ENCODE data around the gene CHRD. TPM values are rescaled to one million over a fixed set of nuclear protein-coding genes. Genes with fewer than 3 reads are reported as not detected.

The CHRD gene
- total and polyA plus RNA-seq, 9 of the 15 experiments (the other 6 are each of a cell fraction or from before 2014, with no cell fraction given): 0.11 to 1.3 (median 0.59) TPM; not detected in 3

GRCh38 chr3:184377882-184378445 is 1.9 kb upstream of the CHRD start, which contains the start of gene THPO:
TSS of gene THPO (minus strand) at chr3:184378207. CDS start at chr3:184376259, 1,948 bp downstream.
- H3K9ac ChIP-seq (ENCODE audit: insufficient read depth in 1 of 2, low read depth in 2 of 2, low read length in 2 of 2): peak within 1 kb of the TSS; percentile 21 to 64; a peak in 3 of 4 replicates
- FAIRE-seq (peak; percentile 76), ATAC-seq (peak; percentile 75), DNase-seq (ENCODE audit: extremely low read depth in 1 of 4, low spot score in 3 of 4) (peak; percentile 72 to 83 (median 80))
- no peaks in the 10 kb centered on the region for H3K36me3 ChIP-seq (ENCODE audit: control insufficient read depth, insufficient read depth, low read length)
- CTCF ChIA-PET (ENCODE audit: low intra/inter-chr PET ratio): no interaction called here
- H3K4me3 ChIP-seq: peak within 1 kb of the TSS; percentile 13; the same call in 1 of the 2 replicates
- BruUV-seq (replicated peaks): no TSS peak
- intact Hi-C loops (cut with micrococcal nuclease) (loop anchor here (10.0 kb wide), 1 partner anchor 397 kb away; no protein-coding TSS in a partner anchor), in situ Hi-C loops (cut with MboI) (no loop called here)
- peaks cover 18 to 30% of the 10 kb centered on the region in 2 experiments for H3K27me3 ChIP-seq (ENCODE audit: control insufficient read depth in 2 of 2, insufficient read depth in 2 of 2, low read length in 2 of 2)
- H3K79me2 ChIP-seq (ENCODE audit: control insufficient read depth, insufficient read depth, low read length): no peaks in the 10 kb centered on the region
- H2AFZ ChIP-seq (ENCODE audit: low read depth, low read length): peak within 1 kb of the TSS; percentile 90
- WGBS (ENCODE audit: insufficient coverage, low coverage, missing lambda C conversion rate): 13% methylated on average over 7 of the region's 7 CpGs
- H4K20me1 ChIP-seq (replicated peaks; ENCODE audit: control insufficient read depth, insufficient read depth, low read length): 0 out of 2 replicates have a peak, but pooled peaks cover 3% of the 10 kb centered on the region
- no peaks in the 10 kb centered on the region for H3K9me3 ChIP-seq (replicated peaks; ENCODE audit: control insufficient read depth, insufficient read depth, low read depth, low read length)
- H3K27ac ChIP-seq (ENCODE audit: extremely low read depth, low read depth, low read length): peak within 1 kb of the TSS; percentile 29; the same call in 1 of the 3 replicates
- POLR2A ChIA-PET: interaction anchor here (0.6 to 1.3 kb wide), 4 partner anchors 9 to 334 kb away, joined by 3 to 7 read pairs (median 3); partner anchors contain the start of gene MAGEF1
- H3K4me2 ChIP-seq (ENCODE audit: insufficient read depth, low read length): peak within 1 kb of the TSS; percentile 66
- no peaks in the 10 kb centered on the region for H3K9me1 ChIP-seq (ENCODE audit: control insufficient read depth, insufficient read depth, low read length)
- H3K4me1 ChIP-seq (replicated peaks in 1 of 2; ENCODE audit: control insufficient read depth in 2 of 2, insufficient read depth in 2 of 2, low read length in 2 of 2): peaks cover 5 to 34% of the 10 kb centered on the region in 2 experiments; a peak in 4 of 5 replicates
- TF ChIP-seq SFPQ (IDR thresholded peaks at IDR 0.05; ENCODE audit: low read depth, low read length): no peak
- no peak for TF ChIP-seq ATF2 (CRISPR knock-in tag; IDR thresholded peaks at IDR 0.05)
- peak; percentile 49; the same call in 1 of the 2 replicates for TF ChIP-seq POLR2A (conservative IDR thresholded peaks at IDR 0.05)
- 0 out of 2 replicates have a peak, but pooled peaks have one; percentile 34 for TF ChIP-seq CTBP1 (IDR thresholded peaks at IDR 0.05; ENCODE audit: borderline replicate concordance)
- TF ChIP-seq GTF3C2 (IDR thresholded peaks at IDR 0.05; ENCODE audit: borderline replicate concordance, extremely low read depth, insufficient read length): no peak
- 0 out of 2 replicates have a peak, but pooled peaks have one; percentile 16 for TF ChIP-seq GATAD2A (IDR thresholded peaks at IDR 0.05)
- TF ChIP-seq MAZ (CRISPR knock-in tag; conservative IDR thresholded peaks at IDR 0.05 in 1 of 2, IDR thresholded peaks at IDR 0.05 in 1 of 2): peak in 1 of 2 experiments; percentile 34; a peak in 1 of 4 replicates
- peak; percentile 45; the same call in 1 of the 2 replicates for TF ChIP-seq ZNF263 (CRISPR knock-in tag; IDR thresholded peaks at IDR 0.05; ENCODE audit: borderline replicate concordance)
- peak; percentile 78 for TF ChIP-seq LEF1 (IDR thresholded peaks at IDR 0.05)
- TF ChIP-seq CBFB (CRISPR knock-in tag; IDR thresholded peaks at IDR 0.05): no peak
- TF ChIP-seq PBX2 (CRISPR knock-in tag; IDR thresholded peaks at IDR 0.05; ENCODE audit: low read depth): no peak
- TF ChIP-seq PBX2 (tag; conservative IDR thresholded peaks at IDR 0.05; ENCODE audit: low read depth): 0 out of 2 replicates have a peak, but pooled peaks have one; percentile 37

Measured in K562 (cell line).